GM18951 (cell line): Measurements from ENCODE around the gene CPA4.
"Not testable (repeated sequence)": the region's sequence is repeated elsewhere in the genome, so short reads cannot be mapped to it uniquely, and the experiment has no call there.

Source experiments
- POLR2A ChIP-seq: IDR thresholded peaks from 4 replicates; pipeline ENCODE4 v1.6.1; 2011; ENCODE audit warnings: mild to moderate bottlenecking; ENCODE audit not compliant: insufficient read length, insufficient read depth; ENCODE audit errors: extremely low read depth
- in situ Hi-C: fragments of 300-500 bp; cut with MboI; formaldehyde crosslinking; loops from one replicate; pipeline ENCODE4 v1.12.0; 2022; ENCODE audit warnings: low sequenced_read_pairs, mixed read lengths, inconsistent platforms; ENCODE audit not compliant: unreplicated experiment

Gene CPA4

GRCh38 chr7:130292682-130293257 lies at the start of gene CPA4:
TSS of gene CPA4 (plus strand) at chr7:130293161. CDS start at chr7:130293181, 20 bp downstream.
- in situ Hi-C loops = no loop called here
- TF ChIP-seq POLR2A = no peak

DNA sequence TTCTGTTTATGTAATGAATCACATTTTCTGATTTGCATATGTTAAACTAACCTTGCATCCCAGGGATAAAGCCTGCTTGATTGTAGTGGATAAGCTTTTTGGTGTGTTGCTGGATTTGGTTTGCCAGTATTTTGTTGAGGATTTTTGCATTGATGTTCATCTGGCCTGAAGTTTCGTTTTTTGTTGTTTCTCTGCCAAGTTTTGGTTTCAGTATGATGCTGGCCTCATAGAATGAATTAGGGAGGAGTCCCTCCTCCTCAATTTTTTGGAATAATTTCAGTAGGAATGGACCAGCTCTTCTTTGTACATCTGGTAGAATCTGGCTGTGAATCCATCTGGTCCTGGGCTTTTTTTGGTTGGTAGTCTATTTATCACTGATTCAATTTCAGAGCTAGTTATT lies 49.5 kb upstream of the CPA4 start:
- in situ Hi-C loops = not testable (repeated sequence)

DNA sequence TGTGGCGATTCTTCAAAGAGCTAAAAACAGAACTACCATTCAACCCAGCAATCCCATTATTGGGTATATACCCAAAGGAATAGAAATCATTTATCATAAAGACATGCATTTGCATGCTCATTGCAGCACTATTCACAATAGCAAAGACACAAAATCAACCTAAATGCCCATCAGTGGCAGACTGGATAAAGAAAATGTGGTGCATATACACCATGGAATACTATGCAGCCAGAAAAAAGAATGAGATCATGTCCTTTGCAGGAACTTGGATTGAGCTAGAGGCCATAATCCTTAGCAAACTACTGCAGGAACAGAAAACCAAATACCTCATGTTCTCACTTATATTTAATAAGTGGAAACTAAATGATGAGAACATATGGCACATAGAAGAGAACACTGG lies 46.5 kb upstream of the CPA4 start:
- in situ Hi-C loops = not testable (repeated sequence)

GRCh38 chr7:130248842-130249241 lies 44.1 kb upstream of the CPA4 start:
- in situ Hi-C loops = not testable (repeated sequence)

DNA sequence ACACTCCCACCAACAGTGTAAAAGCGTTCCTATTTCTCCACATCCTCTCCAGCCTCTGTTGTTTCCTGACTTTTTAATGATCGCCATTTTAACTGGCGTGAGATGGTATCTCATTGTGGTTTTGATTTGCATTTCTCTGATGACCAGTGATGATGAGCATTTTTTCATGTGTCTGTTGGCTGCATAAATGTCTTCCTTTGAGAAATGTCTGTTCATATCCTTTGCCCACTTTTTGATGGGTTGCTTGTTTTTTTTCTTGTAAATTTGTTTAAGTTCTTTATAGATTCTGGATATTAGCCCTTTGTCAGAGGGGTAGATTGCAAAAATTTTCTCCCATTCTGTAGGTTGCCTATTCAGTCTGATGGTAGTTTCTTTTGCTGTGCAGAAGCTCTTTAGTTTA lies 43.3 kb upstream of the CPA4 start:
- in situ Hi-C loops = not testable (repeated sequence)

GRCh38 chr7:130254555-130254954 lies 38.4 kb upstream of the CPA4 start:
- no peak for TF ChIP-seq POLR2A
- in situ Hi-C loops = no loop called here

DNA sequence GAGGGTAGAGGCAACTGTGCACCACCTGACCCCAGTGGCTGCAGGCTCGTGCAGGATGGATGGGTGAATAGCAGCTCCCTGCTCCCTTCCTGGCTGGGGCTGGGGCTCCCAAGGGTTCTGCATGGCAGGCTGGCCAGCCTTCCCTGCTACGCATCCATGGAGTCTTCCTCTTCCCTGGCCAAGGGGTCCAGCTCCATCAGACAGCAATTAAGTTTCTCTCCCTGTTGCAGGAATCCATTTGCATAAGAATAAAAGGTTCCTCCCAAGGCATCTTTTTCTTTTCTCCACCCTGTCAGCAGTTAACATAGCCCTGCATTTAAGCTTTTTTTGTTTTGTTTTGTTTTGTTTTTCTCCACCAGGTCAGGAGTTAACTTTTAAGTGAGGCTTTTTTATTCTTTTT lies 36.3 kb upstream of the CPA4 start:
- TF ChIP-seq POLR2A = no peak
- in situ Hi-C loops = no loop called here

GRCh38 chr7:130258494-130259078 lies 34.4 kb upstream of the CPA4 start:
- in situ Hi-C loops = no loop called here
- no peak for TF ChIP-seq POLR2A

DNA sequence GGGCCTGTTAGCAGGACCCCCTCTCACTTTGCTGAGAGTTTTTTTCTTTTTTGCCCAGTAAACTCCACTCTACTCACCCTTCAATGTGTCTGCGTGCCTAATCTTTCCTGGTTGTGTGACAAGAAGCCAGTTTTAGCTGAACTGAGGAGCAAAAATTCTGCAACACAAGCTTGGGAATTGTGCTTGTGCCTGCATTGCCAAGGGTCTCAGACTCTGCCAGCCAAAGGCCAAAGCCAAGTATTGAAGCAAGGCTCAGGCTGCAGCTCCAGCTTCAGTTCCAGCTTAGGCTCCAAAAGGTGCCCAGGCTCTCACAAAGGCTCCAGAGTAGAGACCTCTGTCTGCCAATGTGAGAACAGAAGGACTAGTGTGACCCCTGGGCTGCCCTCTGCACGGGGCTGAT lies 30.5 kb upstream of the CPA4 start:
- no peak for TF ChIP-seq POLR2A
- in situ Hi-C loops = no loop called here

GRCh38 chr7:130263130-130263529 lies 29.8 kb upstream of the CPA4 start:
- in situ Hi-C loops = no loop called here

GRCh38 chr7:130266258-130266960 lies 26.6 kb upstream of the CPA4 start, which contains the start of gene CPA2:
TSS of gene CPA2 (plus strand) at chr7:130266863. CDS start at chr7:130266882, 19 bp downstream.
- TF ChIP-seq POLR2A = no peak
- in situ Hi-C loops = no loop called here

More at GRCh38 chr7:130263130-130263529, 29.8 kb upstream of the CPA4 start:
- TF ChIP-seq POLR2A = no peak

- in situ Hi-C loops = no loop called here
- no peak for TF ChIP-seq POLR2A
Measured at GRCh38 chr7:130266961-130267321, 26.0 kb upstream of the CPA4 start.

GRCh38 chr7:130268463-130269317 lies 24.3 kb upstream of the CPA4 start:
- no peak for TF ChIP-seq POLR2A
- in situ Hi-C loops = no loop called here

GRCh38 chr7:130269318-130269694 lies 23.7 kb upstream of the CPA4 start:
- no peak for TF ChIP-seq POLR2A
- in situ Hi-C loops = no loop called here
